ENCODE results near the gene EVC2.

EVC2 gene

DNA sequence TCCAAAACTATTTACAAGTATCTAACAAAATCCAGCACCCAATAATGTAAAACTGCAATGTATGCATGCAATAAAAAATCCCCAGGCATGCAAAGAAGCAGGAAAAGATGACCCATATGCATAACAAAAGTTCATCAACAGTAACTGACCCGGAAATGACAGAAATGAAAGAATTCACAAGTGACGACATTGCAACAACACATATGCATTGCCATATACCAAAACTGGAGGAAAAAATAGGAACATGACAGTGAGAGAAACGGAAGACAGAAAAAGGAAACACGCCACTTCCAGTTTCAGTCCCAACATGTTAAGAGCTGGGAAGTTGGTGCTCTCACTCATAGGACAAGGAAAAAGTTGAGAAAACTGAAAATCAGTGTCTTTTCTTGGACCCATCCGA, 154.6 kb downstream of the EVC2 start:
- TF ChIP-seq, protein P1, sequence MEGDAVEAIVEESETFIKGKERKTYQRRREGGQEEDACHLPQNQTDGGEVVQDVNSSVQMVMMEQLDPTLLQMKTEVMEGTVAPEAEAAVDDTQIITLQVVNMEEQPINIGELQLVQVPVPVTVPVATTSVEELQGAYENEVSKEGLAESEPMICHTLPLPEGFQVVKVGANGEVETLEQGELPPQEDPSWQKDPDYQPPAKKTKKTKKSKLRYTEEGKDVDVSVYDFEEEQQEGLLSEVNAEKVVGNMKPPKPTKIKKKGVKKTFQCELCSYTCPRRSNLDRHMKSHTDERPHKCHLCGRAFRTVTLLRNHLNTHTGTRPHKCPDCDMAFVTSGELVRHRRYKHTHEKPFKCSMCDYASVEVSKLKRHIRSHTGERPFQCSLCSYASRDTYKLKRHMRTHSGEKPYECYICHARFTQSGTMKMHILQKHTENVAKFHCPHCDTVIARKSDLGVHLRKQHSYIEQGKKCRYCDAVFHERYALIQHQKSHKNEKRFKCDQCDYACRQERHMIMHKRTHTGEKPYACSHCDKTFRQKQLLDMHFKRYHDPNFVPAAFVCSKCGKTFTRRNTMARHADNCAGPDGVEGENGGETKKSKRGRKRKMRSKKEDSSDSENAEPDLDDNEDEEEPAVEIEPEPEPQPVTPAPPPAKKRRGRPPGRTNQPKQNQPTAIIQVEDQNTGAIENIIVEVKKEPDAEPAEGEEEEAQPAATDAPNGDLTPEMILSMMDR (IDR thresholded peaks at IDR 0.05; ENCODE audit: extremely low read depth, insufficient read depth, missing control alignments): no peak
- in situ Hi-C loops (cut with MboI; ENCODE audit: low pct_unique_long_range_greater_than_20kb, low sequenced_read_pairs, unreplicated experiment): no loop called here
- no peak for DNase-seq (ENCODE audit: low spot score)

DNA sequence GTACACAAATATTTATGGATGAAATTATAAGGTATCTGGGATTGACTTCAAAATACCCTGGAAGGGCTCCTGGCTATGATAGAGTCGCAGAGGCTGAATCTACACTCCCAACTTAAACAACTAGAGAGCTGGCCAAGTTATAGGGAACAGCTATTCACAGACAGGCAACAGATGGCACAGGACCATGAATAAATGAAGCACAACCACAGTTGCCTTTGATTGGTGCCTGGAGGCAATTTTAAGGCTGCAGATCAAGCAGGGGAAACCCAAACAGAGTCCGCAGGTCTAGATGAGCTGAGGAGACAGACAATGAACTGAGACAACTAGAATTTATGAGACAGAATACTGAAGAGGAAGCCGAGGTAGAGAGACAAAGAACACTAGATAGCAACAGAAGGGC, 155.9 kb downstream of the EVC2 start:
- in situ Hi-C loops (cut with MboI; ENCODE audit: low pct_unique_long_range_greater_than_20kb, low sequenced_read_pairs, unreplicated experiment): no loop called here
- TF ChIP-seq, protein P1 (IDR thresholded peaks at IDR 0.05; ENCODE audit: extremely low read depth, insufficient read depth, missing control alignments): no peak
- DNase-seq (ENCODE audit: low spot score): no peak

DNA sequence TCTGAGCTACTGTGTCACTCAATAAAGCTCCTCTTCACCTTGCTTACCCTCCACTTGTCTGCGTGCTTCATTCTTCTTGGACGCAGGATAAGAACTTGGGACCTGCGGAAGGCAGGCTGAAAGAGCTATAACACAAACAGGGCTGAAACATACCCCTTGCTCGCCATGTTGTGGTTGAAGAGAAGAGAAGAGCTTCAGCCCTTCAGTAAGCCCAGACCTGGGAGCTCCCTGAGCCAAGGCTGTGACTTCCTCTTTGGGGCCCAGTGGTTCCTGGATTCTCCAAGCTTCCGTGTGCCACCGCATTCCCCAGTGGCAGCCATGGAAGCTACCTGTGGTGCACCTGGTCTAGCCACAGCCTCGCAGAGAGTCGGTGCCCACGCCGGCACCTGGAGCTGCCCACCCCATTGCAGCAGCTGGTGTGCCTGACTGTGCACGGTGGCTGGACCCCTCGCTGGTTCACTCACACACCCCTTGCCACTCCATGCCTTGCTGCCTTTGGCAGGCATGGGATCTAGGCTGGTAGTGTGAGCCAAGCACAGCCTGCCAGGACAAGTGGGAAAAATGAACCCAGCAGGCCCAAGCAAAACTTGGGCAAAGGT, 160.6 kb downstream of the EVC2 start:
- in situ Hi-C loops (cut with MboI; ENCODE audit: low pct_unique_long_range_greater_than_20kb, low sequenced_read_pairs, unreplicated experiment): no loop called here
- TF ChIP-seq, protein P1 (IDR thresholded peaks at IDR 0.05; ENCODE audit: extremely low read depth, insufficient read depth, missing control alignments): no peak

DNA sequence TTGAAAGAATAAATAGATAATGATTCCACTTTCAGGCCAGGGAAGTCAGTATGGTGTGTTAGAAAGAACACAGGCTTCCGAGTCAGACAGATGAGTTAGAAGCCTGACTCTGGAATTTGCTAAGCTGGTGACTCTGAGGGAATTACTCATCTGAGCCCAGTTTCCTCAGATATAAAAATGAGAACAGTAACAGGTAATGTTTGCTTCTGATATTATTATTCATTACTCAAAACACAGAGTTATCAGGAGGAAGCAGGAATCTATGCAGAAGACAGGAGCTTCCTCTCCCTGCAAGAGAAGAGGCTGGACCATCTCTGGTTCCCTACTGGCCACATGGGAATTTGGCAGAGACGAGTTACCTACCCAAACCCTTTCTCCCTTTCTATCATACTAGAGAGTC, 163.1 kb downstream of the EVC2 start:
- TF ChIP-seq, protein P1 (IDR thresholded peaks at IDR 0.05; ENCODE audit: extremely low read depth, insufficient read depth, missing control alignments): no peak
- DNase-seq (ENCODE audit: low spot score): no peak
- in situ Hi-C loops (cut with MboI; ENCODE audit: low pct_unique_long_range_greater_than_20kb, low sequenced_read_pairs, unreplicated experiment): no loop called here

More for the DNA sequence above, 160.6 kb downstream of the EVC2 start:
- DNase-seq (ENCODE audit: low spot score): no peak

DNA sequence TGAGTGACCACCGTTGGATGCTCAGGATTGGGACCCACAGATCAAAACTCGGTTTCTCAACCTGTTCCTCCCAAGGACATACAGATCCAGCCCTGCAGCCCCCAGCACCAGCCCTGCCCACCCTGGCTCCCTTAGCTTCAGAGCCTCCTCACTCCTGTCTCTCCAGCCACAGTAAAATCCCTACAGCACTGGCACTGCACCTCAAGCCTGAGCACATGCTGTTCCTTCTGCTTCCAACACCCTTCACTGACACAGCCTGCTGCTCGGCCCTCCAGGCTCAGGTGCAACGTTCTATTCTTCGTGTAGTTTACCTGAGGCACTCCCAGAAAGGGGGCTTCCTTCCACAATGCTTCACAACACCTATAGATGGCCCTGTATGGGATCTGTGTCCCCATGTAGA, 163.6 kb downstream of the EVC2 start:
- in situ Hi-C loops (cut with MboI; ENCODE audit: low pct_unique_long_range_greater_than_20kb, low sequenced_read_pairs, unreplicated experiment): no loop called here
- DNase-seq (ENCODE audit: low spot score): no peak
- TF ChIP-seq, protein P1 (IDR thresholded peaks at IDR 0.05; ENCODE audit: extremely low read depth, insufficient read depth, missing control alignments): no peak

DNA sequence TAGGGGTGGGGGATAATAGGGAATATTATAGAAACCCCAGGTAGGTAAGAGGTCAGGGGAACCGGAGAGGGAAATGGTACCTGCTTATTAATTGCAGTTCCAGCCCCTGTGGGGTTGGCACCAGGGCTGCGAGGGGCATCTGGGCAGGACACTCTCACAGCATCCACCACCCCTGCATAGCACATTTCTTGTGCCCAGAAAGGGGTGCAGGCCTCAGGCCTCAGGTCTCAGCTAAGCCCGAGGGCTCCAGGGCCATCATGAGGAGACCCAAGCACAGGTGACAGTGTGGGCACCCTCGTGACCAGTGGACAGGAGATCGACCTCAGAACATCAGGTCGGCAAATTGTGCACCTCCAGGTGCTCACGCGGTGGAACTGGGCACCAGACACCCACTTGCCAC, 164.7 kb downstream of the EVC2 start:
- TF ChIP-seq, protein P1 (IDR thresholded peaks at IDR 0.05; ENCODE audit: extremely low read depth, insufficient read depth, missing control alignments): no peak
- no peak for DNase-seq (ENCODE audit: low spot score)
- in situ Hi-C loops (cut with MboI; ENCODE audit: low pct_unique_long_range_greater_than_20kb, low sequenced_read_pairs, unreplicated experiment): no loop called here
